Measurements from ENCODE around the gene PLSCR3.

DNA sequence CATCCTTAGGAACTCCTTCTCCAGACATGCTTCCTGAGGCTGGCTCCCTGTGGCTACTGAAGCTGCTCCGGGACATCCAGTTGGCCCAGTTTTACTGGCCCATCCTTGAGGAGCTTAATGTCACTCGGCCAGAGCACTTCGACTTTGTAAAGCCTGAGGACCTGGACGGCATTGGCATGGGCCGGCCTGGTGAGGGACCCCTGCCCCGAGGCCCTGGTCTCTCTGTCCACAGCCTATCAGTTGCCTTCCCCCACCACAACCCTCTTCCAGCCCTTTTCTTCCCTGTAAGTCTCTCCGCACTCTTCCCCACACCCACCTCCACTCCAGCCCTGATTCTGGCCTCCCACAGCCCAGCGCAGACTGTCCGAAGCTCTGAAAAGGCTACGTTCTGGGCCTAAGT lies 11.4 kb downstream of the PLSCR3 start:
- no peak for TF ChIP-seq POLR2AphosphoS5 (IDR thresholded peaks at IDR 0.05)
- TF ChIP-seq, protein P1, sequence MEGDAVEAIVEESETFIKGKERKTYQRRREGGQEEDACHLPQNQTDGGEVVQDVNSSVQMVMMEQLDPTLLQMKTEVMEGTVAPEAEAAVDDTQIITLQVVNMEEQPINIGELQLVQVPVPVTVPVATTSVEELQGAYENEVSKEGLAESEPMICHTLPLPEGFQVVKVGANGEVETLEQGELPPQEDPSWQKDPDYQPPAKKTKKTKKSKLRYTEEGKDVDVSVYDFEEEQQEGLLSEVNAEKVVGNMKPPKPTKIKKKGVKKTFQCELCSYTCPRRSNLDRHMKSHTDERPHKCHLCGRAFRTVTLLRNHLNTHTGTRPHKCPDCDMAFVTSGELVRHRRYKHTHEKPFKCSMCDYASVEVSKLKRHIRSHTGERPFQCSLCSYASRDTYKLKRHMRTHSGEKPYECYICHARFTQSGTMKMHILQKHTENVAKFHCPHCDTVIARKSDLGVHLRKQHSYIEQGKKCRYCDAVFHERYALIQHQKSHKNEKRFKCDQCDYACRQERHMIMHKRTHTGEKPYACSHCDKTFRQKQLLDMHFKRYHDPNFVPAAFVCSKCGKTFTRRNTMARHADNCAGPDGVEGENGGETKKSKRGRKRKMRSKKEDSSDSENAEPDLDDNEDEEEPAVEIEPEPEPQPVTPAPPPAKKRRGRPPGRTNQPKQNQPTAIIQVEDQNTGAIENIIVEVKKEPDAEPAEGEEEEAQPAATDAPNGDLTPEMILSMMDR (IDR thresholded peaks at IDR 0.05) = no peak
